ENCODE data around the gene PPM1L. TPM values are rescaled to one million over a fixed set of nuclear protein-coding genes. Genes with fewer than 3 reads are reported as not detected.

Gene PPM1L
- total and polyA plus RNA-seq, 2 of the 13 experiments (the other 11 are each of a cell fraction or from before 2014, with no cell fraction given), result 0.22 to 1.4 TPM

DNA sequence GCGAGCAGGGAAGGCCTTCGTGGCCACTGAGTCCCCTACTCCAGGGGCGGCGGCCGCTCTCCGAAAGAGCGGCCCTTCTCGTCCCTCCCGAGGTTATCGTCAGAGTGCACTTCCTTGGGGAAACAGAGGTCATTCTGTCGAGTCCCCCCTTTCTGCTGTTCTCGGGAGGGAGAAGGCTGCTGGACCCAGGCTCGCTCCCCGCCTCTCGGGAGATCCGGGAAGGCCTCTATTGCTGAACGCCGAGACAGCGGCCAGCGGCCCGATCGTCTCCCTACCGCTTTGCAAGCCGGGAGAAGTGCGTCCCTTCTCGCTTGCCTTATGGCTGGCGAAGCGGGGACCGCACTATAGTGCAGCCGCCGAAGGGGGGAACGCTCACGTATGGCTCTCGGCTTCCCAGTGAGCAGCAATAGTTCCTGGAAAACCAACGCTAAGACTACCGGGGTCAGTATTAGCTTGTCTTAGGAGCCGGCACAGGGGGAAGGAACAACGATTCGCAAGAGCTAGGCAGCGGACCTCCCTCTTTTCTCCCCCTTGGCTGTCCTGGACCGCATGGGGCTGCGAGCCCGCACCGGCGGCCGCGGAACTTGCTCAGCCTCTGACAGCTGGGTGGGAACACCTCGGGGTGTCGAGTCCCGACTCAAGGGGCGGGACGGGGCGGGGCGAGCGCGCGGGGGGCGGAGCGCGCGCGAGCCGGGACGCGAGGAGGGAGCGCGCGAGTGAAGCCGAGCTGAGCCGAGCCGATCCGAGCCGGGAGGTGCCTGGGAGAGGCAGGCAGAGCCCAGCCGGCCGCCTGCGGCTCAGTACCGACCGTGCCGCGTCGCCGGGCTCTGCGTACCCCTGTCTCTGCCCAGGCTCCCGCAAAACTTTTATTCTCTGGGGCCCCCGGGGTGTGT is 930 bp upstream of the PPM1L start (continued):
- TF ChIP-seq, protein P1, sequence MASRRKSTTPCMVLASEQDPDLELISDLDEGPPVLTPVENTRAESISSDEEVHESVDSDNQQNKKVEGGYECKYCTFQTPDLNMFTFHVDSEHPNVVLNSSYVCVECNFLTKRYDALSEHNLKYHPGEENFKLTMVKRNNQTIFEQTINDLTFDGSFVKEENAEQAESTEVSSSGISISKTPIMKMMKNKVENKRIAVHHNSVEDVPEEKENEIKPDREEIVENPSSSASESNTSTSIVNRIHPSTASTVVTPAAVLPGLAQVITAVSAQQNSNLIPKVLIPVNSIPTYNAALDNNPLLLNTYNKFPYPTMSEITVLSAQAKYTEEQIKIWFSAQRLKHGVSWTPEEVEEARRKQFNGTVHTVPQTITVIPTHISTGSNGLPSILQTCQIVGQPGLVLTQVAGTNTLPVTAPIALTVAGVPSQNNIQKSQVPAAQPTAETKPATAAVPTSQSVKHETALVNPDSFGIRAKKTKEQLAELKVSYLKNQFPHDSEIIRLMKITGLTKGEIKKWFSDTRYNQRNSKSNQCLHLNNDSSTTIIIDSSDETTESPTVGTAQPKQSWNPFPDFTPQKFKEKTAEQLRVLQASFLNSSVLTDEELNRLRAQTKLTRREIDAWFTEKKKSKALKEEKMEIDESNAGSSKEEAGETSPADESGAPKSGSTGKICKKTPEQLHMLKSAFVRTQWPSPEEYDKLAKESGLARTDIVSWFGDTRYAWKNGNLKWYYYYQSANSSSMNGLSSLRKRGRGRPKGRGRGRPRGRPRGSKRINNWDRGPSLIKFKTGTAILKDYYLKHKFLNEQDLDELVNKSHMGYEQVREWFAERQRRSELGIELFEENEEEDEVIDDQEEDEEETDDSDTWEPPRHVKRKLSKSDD (CRISPR knock-in tag; IDR thresholded peaks at IDR 0.05; ENCODE audit: low read depth), result no peak
- TF ChIP-seq ZSCAN30 (CRISPR knock-in tag; IDR thresholded peaks at IDR 0.05) (peak; percentile 70; the same call in 1 of the 2 replicates), RFX3 (CRISPR knock-in tag; IDR thresholded peaks at IDR 0.05) (no peak), ZFP90 (CRISPR knock-in tag; IDR thresholded peaks at IDR 0.05; ENCODE audit: borderline replicate concordance) (no peak), NBN (conservative IDR thresholded peaks at IDR 0.05) (no peak), ETV5 (CRISPR knock-in tag; IDR thresholded peaks at IDR 0.05; ENCODE audit: borderline replicate concordance) (no peak; the same call in 1 of the 2 replicates), RFX1 (IDR thresholded peaks at IDR 0.05) (no peak), CEBPG (CRISPR knock-in tag; IDR thresholded peaks at IDR 0.05) (no peak), ZNF30 (CRISPR knock-in tag; IDR thresholded peaks at IDR 0.05) (no peak), PHB2 (IDR thresholded peaks at IDR 0.05; ENCODE audit: partially characterized antibody) (no peak), ZNF335 (CRISPR knock-in tag; IDR thresholded peaks at IDR 0.05) (no peak), PHF21A (CRISPR knock-in tag; IDR thresholded peaks at IDR 0.05) (peak; percentile 40; the same call in 1 of the 2 replicates), ZNF567 (CRISPR knock-in tag; IDR thresholded peaks at IDR 0.05; ENCODE audit: borderline replicate concordance) (no peak), ZSCAN22 (CRISPR knock-in tag; IDR thresholded peaks at IDR 0.05) (no peak), ZEB1 (IDR thresholded peaks at IDR 0.05; ENCODE audit: insufficient replicate concordance, low read depth) (no peak), IKZF4 (CRISPR knock-in tag; IDR thresholded peaks at IDR 0.05; ENCODE audit: borderline replicate concordance, low read depth, not compliant biosample characterization) (no peak), ZNF431 (CRISPR knock-in tag; IDR thresholded peaks at IDR 0.05; ENCODE audit: borderline replicate concordance, low read depth) (no peak), GABPA (IDR thresholded peaks at IDR 0.05; ENCODE audit: low read depth, low read length) (no peak), GABPA (CRISPR knock-in tag; IDR thresholded peaks at IDR 0.05; ENCODE audit: low read depth) (no peak)
- TF ChIP-seq, protein P2, sequence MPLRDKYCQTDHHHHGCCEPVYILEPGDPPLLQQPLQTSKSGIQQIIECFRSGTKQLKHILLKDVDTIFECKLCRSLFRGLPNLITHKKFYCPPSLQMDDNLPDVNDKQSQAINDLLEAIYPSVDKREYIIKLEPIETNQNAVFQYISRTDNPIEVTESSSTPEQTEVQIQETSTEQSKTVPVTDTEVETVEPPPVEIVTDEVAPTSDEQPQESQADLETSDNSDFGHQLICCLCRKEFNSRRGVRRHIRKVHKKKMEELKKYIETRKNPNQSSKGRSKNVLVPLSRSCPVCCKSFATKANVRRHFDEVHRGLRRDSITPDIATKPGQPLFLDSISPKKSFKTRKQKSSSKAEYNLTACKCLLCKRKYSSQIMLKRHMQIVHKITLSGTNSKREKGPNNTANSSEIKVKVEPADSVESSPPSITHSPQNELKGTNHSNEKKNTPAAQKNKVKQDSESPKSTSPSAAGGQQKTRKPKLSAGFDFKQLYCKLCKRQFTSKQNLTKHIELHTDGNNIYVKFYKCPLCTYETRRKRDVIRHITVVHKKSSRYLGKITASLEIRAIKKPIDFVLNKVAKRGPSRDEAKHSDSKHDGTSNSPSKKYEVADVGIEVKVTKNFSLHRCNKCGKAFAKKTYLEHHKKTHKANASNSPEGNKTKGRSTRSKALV (CRISPR knock-in tag; IDR thresholded peaks at IDR 0.05), result no peak; the same call in 1 of the 2 replicates
- TF ChIP-seq, protein P3, sequence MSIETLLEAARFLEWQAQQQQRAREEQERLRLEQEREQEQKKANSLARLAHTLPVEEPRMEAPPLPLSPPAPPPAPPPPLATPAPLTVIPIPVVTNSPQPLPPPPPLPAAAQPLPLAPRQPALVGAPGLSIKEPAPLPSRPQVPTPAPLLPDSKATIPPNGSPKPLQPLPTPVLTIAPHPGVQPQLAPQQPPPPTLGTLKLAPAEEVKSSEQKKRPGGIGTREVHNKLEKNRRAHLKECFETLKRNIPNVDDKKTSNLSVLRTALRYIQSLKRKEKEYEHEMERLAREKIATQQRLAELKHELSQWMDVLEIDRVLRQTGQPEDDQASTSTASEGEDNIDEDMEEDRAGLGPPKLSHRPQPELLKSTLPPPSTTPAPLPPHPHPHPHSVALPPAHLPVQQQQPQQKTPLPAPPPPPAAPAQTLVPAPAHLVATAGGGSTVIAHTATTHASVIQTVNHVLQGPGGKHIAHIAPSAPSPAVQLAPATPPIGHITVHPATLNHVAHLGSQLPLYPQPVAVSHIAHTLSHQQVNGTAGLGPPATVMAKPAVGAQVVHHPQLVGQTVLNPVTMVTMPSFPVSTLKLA (IDR thresholded peaks at IDR 0.05), result no peak
- TF ChIP-seq, protein P4, sequence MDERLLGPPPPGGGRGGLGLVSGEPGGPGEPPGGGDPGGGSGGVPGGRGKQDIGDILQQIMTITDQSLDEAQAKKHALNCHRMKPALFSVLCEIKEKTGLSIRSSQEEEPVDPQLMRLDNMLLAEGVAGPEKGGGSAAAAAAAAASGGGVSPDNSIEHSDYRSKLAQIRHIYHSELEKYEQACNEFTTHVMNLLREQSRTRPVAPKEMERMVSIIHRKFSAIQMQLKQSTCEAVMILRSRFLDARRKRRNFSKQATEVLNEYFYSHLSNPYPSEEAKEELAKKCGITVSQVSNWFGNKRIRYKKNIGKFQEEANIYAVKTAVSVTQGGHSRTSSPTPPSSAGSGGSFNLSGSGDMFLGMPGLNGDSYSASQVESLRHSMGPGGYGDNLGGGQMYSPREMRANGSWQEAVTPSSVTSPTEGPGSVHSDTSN (CRISPR knock-in tag; IDR thresholded peaks at IDR 0.05), result no peak

All from HepG2 (cell line).